HG02588 (cell line): ENCODE results near the gene PACSIN2.
"Not testable (repeated sequence)": the region's sequence is repeated elsewhere in the genome, so short reads cannot be mapped to it uniquely, and the experiment has no call there.

Experiments used
- ATAC-seq: cut with Tn5 transposase; IDR thresholded peaks from one replicate; pipeline ENCODE4 v1.9.1; 2021; ENCODE audit warnings: mild to moderate bottlenecking, moderate library complexity; ENCODE audit not compliant: unreplicated experiment

PACSIN2 gene

GRCh38 chr22:42992886-42993479, 22.0 kb downstream of the PACSIN2 start:
- no peak for ATAC-seq

DNA sequence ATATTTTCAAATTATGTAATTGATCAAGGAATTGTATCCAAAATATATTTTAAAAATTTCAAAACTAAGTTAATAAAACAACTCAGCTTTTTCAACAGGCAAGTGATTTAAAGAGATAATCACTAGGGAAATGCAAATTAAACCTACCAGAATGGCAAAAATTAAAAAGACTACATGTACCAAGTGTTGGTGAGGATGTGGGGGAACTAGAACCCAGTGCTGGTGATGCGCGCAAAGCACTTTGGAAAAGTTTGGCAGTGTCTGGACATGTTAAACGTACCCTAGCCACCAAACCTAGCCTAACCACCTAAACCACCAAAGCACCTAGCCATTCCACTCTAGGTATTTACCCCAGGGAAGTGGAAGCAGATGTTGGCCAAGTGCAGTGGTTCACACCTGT, 22.9 kb downstream of the PACSIN2 start:
- ATAC-seq: no peak

DNA sequence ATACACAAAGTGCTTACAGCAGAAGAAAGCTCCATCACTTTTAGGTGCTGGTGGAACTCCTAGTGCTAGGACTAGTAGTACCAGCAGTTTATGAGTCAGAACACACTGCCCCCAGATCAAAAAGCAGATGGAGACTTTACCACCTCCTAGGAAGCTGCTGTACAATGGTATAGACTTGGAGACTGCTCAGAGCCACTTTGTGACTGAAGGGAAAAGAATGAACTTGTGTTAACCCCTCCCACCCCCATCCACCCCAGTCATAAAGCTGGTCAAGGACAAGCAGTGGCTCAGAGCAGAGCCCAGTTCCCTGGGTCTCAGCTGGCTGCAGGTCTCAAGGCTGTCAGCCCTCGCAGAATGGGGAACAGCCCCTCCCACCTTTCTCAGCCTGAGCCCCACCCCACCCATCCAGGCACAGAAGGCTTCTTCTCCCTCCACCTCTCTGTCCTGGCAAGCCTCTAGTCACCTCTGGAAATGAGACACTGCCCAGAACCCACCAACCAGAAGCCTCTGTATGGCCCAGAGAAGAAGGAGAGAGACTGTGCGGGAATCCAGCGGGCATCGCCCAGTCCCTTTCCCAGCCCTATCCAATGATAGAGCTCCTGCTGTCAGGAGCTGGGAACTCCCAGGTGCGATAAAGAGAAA, 23.8 kb downstream of the PACSIN2 start:
- ATAC-seq: no peak

- no peak for ATAC-seq
These were observed 24.7 kb downstream of the PACSIN2 start for GRCh38 chr22:42990131-42990838.

DNA sequence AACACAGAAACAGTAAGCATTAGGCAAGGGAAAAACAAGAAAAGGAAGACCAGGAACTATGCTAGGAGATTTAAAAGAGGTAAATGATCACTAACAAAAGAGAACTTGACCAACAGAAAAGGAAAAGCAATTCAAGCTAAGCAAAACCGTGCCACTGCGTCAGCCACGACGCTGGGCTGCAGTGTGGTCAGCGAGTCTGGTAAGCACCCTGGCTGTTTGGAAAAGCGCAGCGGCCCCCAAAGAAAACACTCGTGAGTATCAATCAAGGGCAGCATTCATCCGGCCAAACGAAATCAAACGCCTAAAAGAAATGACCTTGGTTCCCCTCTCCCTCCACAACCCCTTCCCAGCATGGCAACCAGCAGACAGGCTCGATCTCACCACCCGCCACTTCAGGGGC, 28.8 kb downstream of the PACSIN2 start:
- no peak for ATAC-seq

DNA sequence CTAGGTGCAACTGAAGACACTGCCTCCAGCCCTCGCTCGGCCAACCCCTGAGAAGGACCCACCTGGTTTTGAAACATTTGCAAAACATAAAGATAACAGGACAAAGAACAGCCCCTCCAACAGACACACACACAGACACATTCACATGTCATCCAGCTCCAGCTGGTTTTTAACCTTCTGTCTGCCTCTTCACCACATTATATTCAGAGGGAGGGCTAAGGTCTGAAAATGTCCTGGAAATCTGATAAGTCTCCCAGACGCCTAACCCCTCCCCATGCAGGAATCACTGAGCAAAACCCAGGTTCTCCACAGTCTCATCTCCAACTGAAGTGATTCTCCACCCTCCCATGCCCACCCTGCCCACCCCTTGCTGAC, 29.4 kb downstream of the PACSIN2 start:
- ATAC-seq: no peak

- ATAC-seq: no peak
These were observed 30.0 kb downstream of the PACSIN2 start for GRCh38 chr22:42984814-42985530.

DNA sequence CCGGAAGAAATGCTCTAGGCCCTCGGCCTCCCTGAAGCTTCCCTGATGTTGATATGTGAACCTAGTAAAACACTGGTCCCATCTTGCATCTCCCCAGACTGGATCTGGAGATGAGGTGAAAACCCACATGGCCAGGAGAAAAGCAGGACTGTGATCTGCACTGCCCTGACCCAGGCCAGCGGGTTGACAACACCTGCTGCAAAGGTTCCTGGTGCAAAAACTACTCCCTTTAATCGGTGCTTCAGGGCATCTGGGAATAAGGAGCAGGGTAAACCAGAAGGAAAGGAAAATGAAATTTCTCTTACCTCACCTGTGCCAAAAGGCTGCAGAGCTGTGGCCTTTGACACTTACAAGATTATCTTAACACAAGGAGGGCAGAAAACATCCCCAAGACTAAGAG, 30.6 kb downstream of the PACSIN2 start:
- no peak for ATAC-seq

DNA sequence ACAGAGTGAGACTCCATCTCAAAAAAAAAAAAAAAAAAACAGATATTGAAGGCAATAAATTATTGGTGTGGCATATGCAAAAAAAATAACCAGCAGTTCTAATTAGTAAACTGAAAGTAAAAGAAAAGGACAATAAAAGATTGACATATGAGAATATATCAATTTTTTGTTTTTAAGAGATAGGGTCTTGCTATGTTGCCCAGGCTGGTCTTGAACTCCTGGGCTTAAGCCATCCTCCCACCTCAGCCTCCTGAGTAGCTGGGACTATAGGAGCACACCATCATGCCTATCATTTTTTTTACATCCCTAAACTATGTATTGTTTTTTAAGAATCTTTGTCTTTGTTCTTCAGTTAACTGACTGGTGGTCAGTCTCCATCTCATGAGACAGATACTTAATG, 31.5 kb downstream of the PACSIN2 start:
- ATAC-seq: no peak

- no peak for ATAC-seq
These were observed 35.3 kb downstream of the PACSIN2 start for GRCh38 chr22:42979606-42980005.

DNA sequence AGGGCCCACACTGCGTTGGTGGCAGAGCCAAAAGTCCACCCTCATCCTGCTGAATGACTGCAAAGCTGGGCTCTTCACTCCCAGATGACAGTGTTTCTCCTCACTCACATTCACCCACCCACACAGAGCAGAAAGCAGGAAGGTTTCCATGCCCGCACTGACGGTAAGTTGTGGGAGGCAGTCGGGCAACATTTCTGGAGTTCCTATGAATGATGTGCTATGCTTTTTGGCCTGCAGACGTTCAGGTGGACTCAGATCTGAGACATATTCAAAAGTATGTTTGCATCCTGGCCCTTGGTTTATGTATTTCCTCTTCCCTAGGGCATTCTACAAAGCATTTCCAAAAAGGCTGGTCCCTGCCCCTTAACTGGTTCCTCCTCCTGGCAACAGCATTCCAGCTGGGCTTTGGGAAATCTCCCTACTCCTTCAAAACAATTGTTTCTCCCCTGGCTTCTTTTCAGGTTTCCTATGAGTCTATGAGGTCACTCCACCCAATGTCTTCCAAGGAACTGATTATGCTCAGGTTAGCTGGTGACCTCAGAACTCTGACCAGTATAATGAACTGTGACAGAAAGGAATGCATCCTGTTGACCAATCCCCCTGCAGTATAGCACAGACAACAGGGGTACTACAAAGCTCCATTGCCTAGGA, 36.4 kb downstream of the PACSIN2 start:
- ATAC-seq: no peak

DNA sequence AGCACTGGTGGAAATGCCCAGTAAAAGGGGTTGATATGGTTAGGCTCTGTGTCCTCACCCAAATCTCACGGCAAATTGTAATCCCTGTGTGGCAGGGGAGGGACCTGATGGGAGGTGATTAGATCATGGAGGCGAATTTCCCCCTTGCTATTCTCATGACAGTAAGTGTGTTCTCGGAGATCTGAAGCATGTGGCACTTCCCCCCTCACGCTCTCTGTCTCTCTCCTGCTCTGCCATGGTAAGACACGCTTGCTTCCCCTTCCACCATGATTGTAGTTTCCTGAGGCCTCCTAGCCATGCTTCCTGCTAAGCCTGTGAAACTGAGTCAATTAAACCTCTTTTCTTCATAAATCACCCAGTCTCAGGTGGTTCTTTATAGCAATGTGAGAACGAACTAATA, 37.4 kb downstream of the PACSIN2 start:
- ATAC-seq: no peak

DNA sequence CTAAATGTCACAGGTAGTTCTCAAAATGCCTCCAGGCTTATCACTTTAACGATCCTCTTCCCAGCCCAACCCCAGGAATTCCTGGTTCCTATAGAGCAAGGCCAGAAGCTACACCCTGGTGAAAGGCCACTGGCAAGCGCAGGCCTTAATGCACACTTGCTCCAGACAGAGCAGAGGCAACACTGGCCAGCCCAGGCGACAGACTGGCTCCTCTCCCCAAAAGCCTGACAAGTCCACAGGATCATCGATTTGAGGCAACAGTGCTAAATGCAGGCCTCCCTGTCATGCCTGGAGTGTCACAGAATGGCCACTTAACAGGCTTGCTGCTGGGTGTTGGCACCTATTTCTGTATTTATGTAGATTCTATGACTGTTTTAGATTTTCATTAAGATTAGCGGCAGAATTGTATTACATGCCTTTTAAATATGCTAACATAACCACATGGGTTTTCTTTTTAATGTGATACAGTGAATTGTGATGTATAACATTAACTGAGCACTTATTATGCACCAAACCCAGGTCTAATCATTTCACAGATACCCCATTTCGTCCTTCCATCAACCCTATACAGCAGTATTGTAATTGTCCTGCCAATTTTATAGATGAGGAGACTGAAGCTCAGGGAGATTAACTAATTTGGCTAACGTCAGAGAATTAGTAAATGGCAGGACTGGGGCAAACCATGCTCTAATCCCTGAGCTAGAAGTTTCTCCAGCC, 38.6 kb downstream of the PACSIN2 start:
- no peak for ATAC-seq

DNA sequence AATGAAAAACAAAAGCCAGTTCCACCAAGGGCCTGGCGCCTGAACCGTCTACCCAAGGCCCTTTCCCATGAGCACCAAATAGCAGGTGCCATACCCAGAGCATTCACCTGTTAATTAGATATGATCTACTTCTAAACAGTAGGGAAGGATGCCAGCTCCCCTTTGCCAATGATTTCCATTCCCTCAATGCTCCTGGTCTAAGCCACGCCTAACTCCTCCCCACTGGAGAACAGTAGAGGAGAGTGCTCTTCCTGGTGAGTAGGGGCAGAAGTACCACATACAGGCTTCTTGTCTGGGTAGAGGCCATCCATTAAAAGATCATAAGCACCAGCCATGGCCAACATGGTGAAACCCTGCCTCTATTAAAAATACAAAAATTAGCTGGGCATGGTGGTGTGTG, 40.7 kb downstream of the PACSIN2 start:
- no peak for ATAC-seq

DNA sequence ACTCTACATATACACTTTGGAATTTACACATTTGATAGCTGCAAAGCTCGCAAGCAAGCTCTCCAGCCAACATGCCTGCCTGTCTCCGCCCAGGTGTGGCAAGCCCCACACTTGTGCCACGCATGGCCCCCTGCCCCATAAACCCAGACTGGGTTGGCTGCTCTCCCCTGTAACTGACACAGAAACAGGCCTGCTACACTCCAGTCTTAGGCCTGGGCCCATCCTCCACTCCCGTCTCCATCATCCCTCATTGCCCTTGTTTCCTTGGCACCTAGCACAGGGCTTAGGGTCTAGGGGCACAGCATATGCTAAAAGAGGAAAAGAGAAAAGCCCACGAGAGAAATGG, 41.4 kb downstream of the PACSIN2 start:
- no peak for ATAC-seq

DNA sequence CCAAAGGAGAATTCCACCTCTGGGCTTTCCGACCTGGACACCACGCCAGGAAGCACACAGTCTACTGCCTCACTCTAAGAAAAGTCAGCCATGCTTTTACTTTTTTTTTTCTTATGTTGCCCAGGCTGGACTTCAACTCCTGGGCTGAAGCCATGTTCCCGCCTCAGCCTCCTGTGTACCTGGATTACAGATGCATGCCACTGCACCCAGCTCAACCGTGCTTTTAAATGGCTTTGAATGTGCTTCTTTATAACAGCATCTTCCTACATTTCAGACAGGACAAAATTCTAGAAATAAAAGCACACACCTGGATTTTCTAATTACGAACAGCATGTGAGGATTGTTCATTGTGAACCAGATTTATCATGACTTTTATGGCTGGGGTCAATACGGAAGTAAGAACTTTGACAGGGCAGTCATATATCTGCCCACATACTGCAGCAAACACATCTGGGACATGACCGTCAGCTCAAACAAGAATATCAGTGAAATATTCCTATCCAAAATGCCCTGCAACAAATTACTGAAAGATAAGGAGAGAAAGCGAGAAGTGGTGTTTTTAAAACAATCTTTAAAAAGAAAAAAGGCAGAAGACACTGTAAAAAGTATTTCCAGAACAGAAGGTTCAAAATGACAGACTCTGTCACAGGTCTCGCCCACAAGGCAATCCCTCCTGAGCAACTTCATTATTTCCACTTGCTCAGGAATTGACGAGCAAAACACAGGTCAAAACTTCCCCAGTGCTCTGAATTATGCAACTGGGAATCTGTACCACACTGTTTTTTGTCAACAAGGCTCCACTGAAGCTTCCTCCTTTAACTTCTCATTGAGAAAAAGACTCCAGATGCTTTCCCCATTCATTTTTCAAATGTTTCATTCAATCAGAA, 42.1 kb downstream of the PACSIN2 start:
- ATAC-seq: no peak

GRCh38 chr22:42971473-42971860, 43.5 kb downstream of the PACSIN2 start:
- ATAC-seq: not testable (repeated sequence)

DNA sequence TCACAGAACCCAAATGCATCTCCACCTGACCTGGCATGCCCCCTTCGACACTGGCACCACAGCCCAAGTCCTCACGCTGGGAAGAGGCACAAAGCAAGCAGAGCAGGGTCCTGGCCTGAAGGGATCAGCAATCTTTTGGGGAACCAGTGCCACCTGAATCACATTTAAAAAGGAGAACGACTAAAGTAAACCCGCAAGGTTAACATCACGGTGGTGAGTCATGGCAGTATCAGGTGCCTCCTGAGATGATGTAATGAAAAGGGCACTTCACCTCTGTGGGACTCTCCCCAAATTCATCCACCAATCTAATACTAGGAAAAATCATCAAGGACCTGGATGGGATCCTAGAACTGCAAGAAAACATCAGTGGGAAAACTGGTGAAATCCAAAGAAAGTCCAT, 44.9 kb downstream of the PACSIN2 start:
- ATAC-seq: no peak

DNA sequence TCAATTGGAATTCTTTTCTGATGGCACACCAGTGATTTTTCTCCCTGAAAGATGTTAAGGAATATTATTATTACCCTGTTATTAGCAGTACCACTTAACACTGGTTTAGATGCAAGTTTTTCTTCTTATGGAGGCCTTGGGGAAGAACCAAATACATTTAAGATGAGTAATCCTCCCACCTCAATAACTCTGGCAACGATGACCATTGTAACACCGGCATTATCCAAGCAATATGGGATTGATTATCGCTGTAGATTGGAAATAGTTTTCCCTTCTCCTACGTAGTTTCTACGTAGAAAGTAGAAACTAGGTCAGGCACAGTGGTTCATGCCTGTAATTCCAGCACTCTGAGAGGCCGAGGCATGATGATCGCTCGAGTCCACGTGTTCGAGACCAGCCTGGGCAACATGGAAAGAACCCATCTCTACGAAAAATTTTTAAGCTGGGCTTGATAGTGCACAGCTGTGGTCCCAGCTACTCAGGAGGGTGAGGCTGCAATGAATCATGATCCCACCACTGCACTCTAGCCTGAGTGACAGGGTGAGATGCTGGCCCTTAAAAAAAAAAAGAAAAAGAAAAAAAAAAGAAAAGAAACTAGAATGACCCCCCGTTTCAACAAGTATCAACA, 45.5 kb downstream of the PACSIN2 start:
- ATAC-seq: no peak
